GM21529 (cell line): Measurements from ENCODE around the gene PSRC1.

ENCODE experiments used
- ATAC-seq: cut with Tn5 transposase; IDR thresholded peaks from one replicate; pipeline ENCODE4 v1.9.1; 2021; ENCODE audit not compliant: unreplicated experiment

PSRC1 gene

GRCh38 chr1:109248797-109249629 is 33.9 kb downstream of the PSRC1 start, which contains the start of gene CELSR2:
CELSR2 (plus strand) TSS chr1:109249539; CDS start chr1:109250080, 541 bp downstream.
- peak; percentile 85 for ATAC-seq

GRCh38 chr1:109248444-109248796 is 34.5 kb downstream of the PSRC1 start:
- no peak for ATAC-seq

GRCh38 chr1:109247401-109248365 is 35.3 kb downstream of the PSRC1 start:
- no peak for ATAC-seq

- ATAC-seq, result no peak
Observed at GRCh38 chr1:109246141-109246551, 36.8 kb downstream of the PSRC1 start.

GRCh38 chr1:109243860-109244552 is 38.9 kb downstream of the PSRC1 start:
- ATAC-seq, result no peak

- ATAC-seq, result no peak
Observed at GRCh38 chr1:109243221-109243620, 39.7 kb downstream of the PSRC1 start.

GRCh38 chr1:109242387-109242786 is 40.6 kb downstream of the PSRC1 start:
- no peak for ATAC-seq

GRCh38 chr1:109241841-109242345 is 41.1 kb downstream of the PSRC1 start:
- ATAC-seq, result no peak

- ATAC-seq, result no peak
Observed at GRCh38 chr1:109241344-109241743, 41.6 kb downstream of the PSRC1 start.

- no peak for ATAC-seq
Observed at GRCh38 chr1:109240158-109241152, 42.5 kb downstream of the PSRC1 start.

- ATAC-seq, result peak; percentile 69
Observed at GRCh38 chr1:109239409-109240068, 43.4 kb downstream of the PSRC1 start.

- ATAC-seq, result no peak
Observed at GRCh38 chr1:109239047-109239408, 43.9 kb downstream of the PSRC1 start.

GRCh38 chr1:109238382-109238781 is 44.6 kb downstream of the PSRC1 start:
- ATAC-seq, result no peak

GRCh38 chr1:109237512-109237911 is 45.4 kb downstream of the PSRC1 start:
- no peak for ATAC-seq

GRCh38 chr1:109235137-109235536 is 47.8 kb downstream of the PSRC1 start:
- ATAC-seq, result no peak

GRCh38 chr1:109231066-109231465 is 51.9 kb downstream of the PSRC1 start:
- no peak for ATAC-seq
